H9 (cell line): ENCODE results near the gene MTHFD1L. TPM values are rescaled to one million over a fixed set of nuclear protein-coding genes. Genes with fewer than 3 reads are reported as not detected.
A peak's percentile ranks its signal among the peaks of the same experiment; 100 is the strongest.

Experiments used
- DNase-seq: peaks from one replicate; pipeline ENCODE4 v3.0.0-alpha.2; 2017
- H2AFZ ChIP-seq: one replicate; pipeline ENCODE4 v1.6.1; 2013; ENCODE audit warnings: mild to moderate bottlenecking, low read length, control low read depth, moderate library complexity
- H2AK5ac ChIP-seq: 2 replicates; pipeline ENCODE4 v1.6.1; 2013; ENCODE audit warnings: low read length, control low read depth, mixed read lengths; ENCODE audit not compliant: insufficient read length
- H2BK120ac ChIP-seq: one replicate; pipeline ENCODE4 v1.6.1; 2013; ENCODE audit warnings: low read depth, mild to moderate bottlenecking, low read length, control low read depth, inconsistent platforms; ENCODE audit not compliant: poor library complexity, severe bottlenecking
- H2BK12ac ChIP-seq: 2 replicates; pipeline ENCODE4 v1.6.1; 2013; ENCODE audit warnings: low read length, control low read depth, mixed read lengths, low read depth; ENCODE audit not compliant: insufficient read length
- H2BK15ac ChIP-seq: 2 replicates; pipeline ENCODE4 v1.6.1; 2013; ENCODE audit warnings: low read depth, low read length, control low read depth
- H2BK20ac ChIP-seq: one replicate; pipeline ENCODE4 v1.6.1; 2013; ENCODE audit warnings: low read depth, mild to moderate bottlenecking, low read length, control low read depth, inconsistent platforms; ENCODE audit not compliant: poor library complexity, severe bottlenecking
- H2BK5ac ChIP-seq: 2 replicates; pipeline ENCODE4 v1.6.1; 2013; ENCODE audit warnings: low read length, control low read depth, mixed read lengths; ENCODE audit not compliant: insufficient read length
- H3K14ac ChIP-seq: 2 replicates; pipeline ENCODE4 v1.6.1; 2013; ENCODE audit warnings: low read length, control low read depth; ENCODE audit not compliant: insufficient read depth
- H3K18ac ChIP-seq: 2 replicates; pipeline ENCODE4 v1.6.1; 2013; ENCODE audit warnings: low read depth, mild to moderate bottlenecking, mixed read lengths, low read length, control low read depth; ENCODE audit not compliant: insufficient read length
- H3K23ac ChIP-seq: 2 replicates; pipeline ENCODE4 v1.6.1; 2013; ENCODE audit warnings: low read length, control low read depth, mixed read lengths, low read depth; ENCODE audit not compliant: insufficient read length
- H3K23me2 ChIP-seq: 2 replicates; pipeline ENCODE4 v1.6.1; 2013; ENCODE audit warnings: low read depth, mild to moderate bottlenecking, mixed read lengths, low read length, control low read depth; ENCODE audit not compliant: insufficient read length, poor library complexity, severe bottlenecking
- H3K27ac ChIP-seq: 2 replicates; pipeline ENCODE4 v1.5.1; 2013; ENCODE audit warnings: low read length, control low read depth, mixed read lengths, low read depth; ENCODE audit not compliant: insufficient read length
- H3K27me3 ChIP-seq: 2 replicates; pipeline ENCODE4 v1.6.1; 2013; ENCODE audit warnings: low read length, control low read depth, inconsistent platforms; ENCODE audit not compliant: insufficient read depth
- H3K4ac ChIP-seq: 2 replicates; pipeline ENCODE4 v1.6.1; 2013; ENCODE audit warnings: low read depth, mild to moderate bottlenecking, control low read depth, inconsistent platforms, low read length, moderate library complexity
- H3K4me1 ChIP-seq: 2 replicates; pipeline ENCODE4 v1.6.1; 2013; ENCODE audit warnings: low read length, control low read depth, inconsistent platforms; ENCODE audit not compliant: insufficient read depth
- H3K4me2 ChIP-seq: 2 replicates; pipeline ENCODE4 v1.6.1; 2013; ENCODE audit warnings: low read length, control low read depth, mixed read lengths; ENCODE audit not compliant: insufficient read length, insufficient read depth
- H3K56ac ChIP-seq: 2 replicates; pipeline ENCODE4 v1.6.1; 2013; ENCODE audit warnings: low read depth, mild to moderate bottlenecking, mixed read lengths, low read length, control low read depth; ENCODE audit not compliant: insufficient read length
- H3K79me1 ChIP-seq: 2 replicates; pipeline ENCODE4 v1.6.1; 2013; ENCODE audit warnings: low read depth, mild to moderate bottlenecking, moderate library complexity, low read length, control low read depth, inconsistent platforms; ENCODE audit not compliant: insufficient read depth, poor library complexity, severe bottlenecking
- H3K79me2 ChIP-seq: 2 replicates; pipeline ENCODE4 v1.6.1; 2013; ENCODE audit warnings: low read length, control low read depth, inconsistent platforms; ENCODE audit not compliant: insufficient read depth
- H3K9ac ChIP-seq: 2 replicates; pipeline ENCODE4 v1.6.1; 2013; ENCODE audit warnings: low read length, control low read depth, mixed read lengths; ENCODE audit not compliant: insufficient read length; ENCODE audit errors: extremely low read depth
- H3K9me3 ChIP-seq: one replicate; pipeline ENCODE4 v1.6.1; 2013; ENCODE audit warnings: low read depth, low read length, inconsistent platforms; ENCODE audit not compliant: control insufficient read depth
- H3T11ph ChIP-seq: one replicate; pipeline ENCODE4 v1.6.1; 2013; ENCODE audit warnings: mild to moderate bottlenecking, low read length, control low read depth, inconsistent platforms
- H4K20me1 ChIP-seq: one replicate; pipeline ENCODE4 v1.6.1; 2013; ENCODE audit not compliant: control insufficient read depth, insufficient read length, insufficient read depth
- H4K5ac ChIP-seq: 2 replicates; pipeline ENCODE4 v1.6.1; 2013; ENCODE audit warnings: low read depth, mild to moderate bottlenecking, mixed read lengths, low read length, control low read depth; ENCODE audit not compliant: insufficient read length
- H4K8ac ChIP-seq: replicated peaks from 2 replicates; pipeline ENCODE4 v1.6.1; 2013; ENCODE audit warnings: low read length, control low read depth, mixed read lengths, low read depth; ENCODE audit not compliant: insufficient read length
- H4K91ac ChIP-seq: 2 replicates; pipeline ENCODE4 v1.6.1; 2013; ENCODE audit warnings: low read depth, mild to moderate bottlenecking, moderate library complexity, mixed read lengths, low read length, control low read depth; ENCODE audit not compliant: insufficient read length
- H3K27ac Mint-ChIP-seq, 3 experiments: 2 replicates in 2 of 3; 3 replicates in 1 of 3; pipeline ENCODE4 v1.8.0; 2020 to 2021; ENCODE audit warnings: mixed read lengths in 3 of 3, mild to moderate bottlenecking in 1 of 3, moderate library complexity in 1 of 3
- H3K27me3 Mint-ChIP-seq: 2 replicates; pipeline ENCODE4 v1.8.0; 2021; ENCODE audit warnings: low read depth, mild to moderate bottlenecking, moderate library complexity, mixed read lengths
- H3K36me3 Mint-ChIP-seq, 3 experiments: 2 replicates in 2 of 3; 3 replicates in 1 of 3; pipeline ENCODE4 v1.8.0; 2020 to 2021; ENCODE audit warnings: low read depth in 3 of 3, mixed read lengths in 3 of 3; ENCODE audit not compliant: insufficient read depth in 1 of 3
- H3K4me1 Mint-ChIP-seq, 2 experiments: 2 replicates each; pipeline ENCODE4 v1.8.0; 2020; ENCODE audit warnings: mixed read lengths in 2 of 2
- H3K4me3 Mint-ChIP-seq, 2 experiments: 2 replicates in 1 of 2; 3 replicates in 1 of 2; pipeline ENCODE4 v1.8.0; 2020 to 2021; ENCODE audit warnings: mild to moderate bottlenecking in 2 of 2, mixed read lengths in 2 of 2, moderate library complexity in 1 of 2
- H3K9me3 Mint-ChIP-seq, 2 experiments: 2 replicates in 1 of 2; 3 replicates in 1 of 2; pipeline ENCODE4 v1.8.0; 2020; ENCODE audit warnings: mild to moderate bottlenecking in 2 of 2, mixed read lengths in 2 of 2, moderate library complexity in 1 of 2
- CTCF ChIP-seq: fragments of 200-600 bp; sonication (generic); conservative IDR thresholded peaks from 3 replicates; pipeline ENCODE4 v1.8.0; 2021; ENCODE audit warnings: antibody characterized with exemption, mild to moderate bottlenecking
- WGBS: extraction: QIAGEN DNeasy Blood & Tissue Kit; methylation state at CpG from one replicate; pipeline ENCODE4 v1.1.7; 2013; ENCODE audit warnings: missing lambda C conversion rate, low lambda C conversion rate, mixed read lengths; ENCODE audit not compliant: insufficient read length; ENCODE audit errors: extremely low coverage; 5-methylcytosine and 5-hydroxymethylcytosine counted together
- total RNA-seq: library from RNA; stranded (reverse); gene quantifications from 2 replicates; pipeline ENCODE4 v1.2.1, GENCODE V29; 2021

MTHFD1L gene
- total RNA-seq, 1 experiment from 2014 or later: 90.2 TPM

DNA sequence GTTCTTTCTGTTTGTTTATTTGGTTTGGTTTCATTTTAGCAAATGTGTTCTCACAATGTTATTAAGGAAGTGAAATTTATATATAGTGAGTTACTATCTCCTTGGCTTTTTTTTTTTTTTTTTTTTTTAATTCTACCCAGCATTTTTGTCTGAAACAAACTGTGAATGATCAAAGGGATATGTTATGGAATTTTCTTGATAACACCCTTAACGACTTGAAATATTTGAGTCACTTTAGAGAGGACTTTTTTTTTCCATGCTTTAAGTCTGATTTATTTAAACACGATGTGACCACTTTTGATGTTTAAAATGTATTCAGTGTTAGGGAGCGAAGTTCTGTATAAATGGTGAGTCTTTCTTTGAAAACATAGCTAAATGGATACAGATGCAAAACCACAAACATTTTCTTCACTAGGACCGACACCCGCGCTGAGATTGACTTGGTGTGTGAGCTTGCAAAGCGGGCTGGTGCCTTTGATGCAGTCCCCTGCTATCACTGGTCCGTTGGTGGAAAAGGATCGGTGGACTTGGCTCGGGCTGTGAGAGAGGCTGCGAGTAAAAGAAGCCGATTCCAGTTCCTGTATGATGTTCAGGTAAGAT lies 149.7 kb downstream of the MTHFD1L start:
- no peak overlapping the region for H3T11ph ChIP-seq
- no peaks in the 10 kb centered on the region for H3K9me3 Mint-ChIP-seq
- no peak overlapping the region for H2BK15ac ChIP-seq
- no peak for DNase-seq
- H3K9me3 ChIP-seq: no peaks in the 10 kb centered on the region
- H3K79me1 ChIP-seq: no peaks in the 10 kb centered on the region
- no peak for TF ChIP-seq CTCF
- no peak overlapping the region for H3K56ac ChIP-seq
- H3K4ac ChIP-seq: no peak overlapping the region
- H3K27ac ChIP-seq: no peak overlapping the region
- no peak overlapping the region for H2AFZ ChIP-seq
- H3K27ac Mint-ChIP-seq: peak overlapping the region in 1 of 3 experiments; percentile 65; a peak in 2 of 7 replicates
- H3K4me1 Mint-ChIP-seq: peaks cover 15 to 22% of the 10 kb centered on the region in 2 experiments
- no peak overlapping the region for H4K5ac ChIP-seq
- no peak overlapping the region for H2BK20ac ChIP-seq
- no peak overlapping the region for H4K91ac ChIP-seq
- no peak overlapping the region for H2BK12ac ChIP-seq
- no peak overlapping the region for H3K9ac ChIP-seq
- no peaks in the 10 kb centered on the region for H3K4me1 ChIP-seq
- no peaks in the 10 kb centered on the region for H3K27me3 Mint-ChIP-seq
- H3K4me3 Mint-ChIP-seq: no peak overlapping the region
- no peak overlapping the region for H3K18ac ChIP-seq
- peaks cover 18 to 42% (median 19%) of the 10 kb centered on the region in 3 experiments; a peak in 6 of 7 replicates for H3K36me3 Mint-ChIP-seq
- H2BK120ac ChIP-seq: no peak overlapping the region
- no peak overlapping the region for H3K14ac ChIP-seq
- H3K79me2 ChIP-seq: no peaks in the 10 kb centered on the region
- H3K23ac ChIP-seq: no peak overlapping the region
- H4K20me1 ChIP-seq: no peaks in the 10 kb centered on the region
- H4K8ac ChIP-seq: no peak overlapping the region
- H3K23me2 ChIP-seq: no peaks in the 10 kb centered on the region
- no peak overlapping the region for H3K4me2 ChIP-seq
- no peak overlapping the region for H2BK5ac ChIP-seq
- WGBS: no CpG with 5 or more reads among the region's 12 CpGs
- H3K27me3 ChIP-seq: no peaks in the 10 kb centered on the region
- no peak overlapping the region for H2AK5ac ChIP-seq
